ENCODE results near the gene CUL4A. TPM values are rescaled to one million over a fixed set of nuclear protein-coding genes. Genes with fewer than 3 reads are reported as not detected.
"Not testable (repeated sequence)": the region's sequence is repeated elsewhere in the genome, so short reads cannot be mapped to it uniquely, and the experiment has no call there.

The CUL4A gene
- polyA plus RNA-seq, 1 experiment: 75.4 TPM

- Histone ChIP-seq H3K27me3 (ENCODE audit: control insufficient read depth, insufficient read depth, low read length) (no peaks in the 10 kb centered on the region), H3K4me3 (ENCODE audit: low read depth, low read length) (no peak overlapping the region), H3K27ac (ENCODE audit: low read depth, low read length) (no peak overlapping the region), H3K9me3 (ENCODE audit: control insufficient read depth, insufficient read depth, low read length) (no peaks in the 10 kb centered on the region)
- no peak for TF ChIP-seq CTCF (IDR thresholded peaks at IDR 0.05; ENCODE audit: low read depth, low read length)
- CTCF ChIA-PET: interaction anchor here (1.0 kb wide), 1 partner anchor 36 kb away, joined by 4 read pairs; no protein-coding TSS in a partner anchor
- POLR2A ChIA-PET: interaction anchor here (0.7 kb wide), 1 partner anchor 20 kb away, joined by 4 read pairs; no protein-coding TSS in a partner anchor
- no peak for DNase-seq (ENCODE audit: low read depth, low spot score)
Measured at GRCh38 chr13:113307491-113307890, 98.1 kb downstream of the CUL4A start.

GRCh38 chr13:113309473-113309872 is 100.1 kb downstream of the CUL4A start:
- Histone ChIP-seq H3K27me3 (ENCODE audit: control insufficient read depth, insufficient read depth, low read length) (no peaks in the 10 kb centered on the region), H3K9me3 (ENCODE audit: control insufficient read depth, insufficient read depth, low read length) (no peaks in the 10 kb centered on the region), H3K4me3 (ENCODE audit: low read depth, low read length) (no peak overlapping the region), H3K27ac (ENCODE audit: low read depth, low read length) (no peak overlapping the region)
- DNase-seq (ENCODE audit: low read depth, low spot score): no peak
- CTCF ChIA-PET: no interaction called here
- TF ChIP-seq CTCF (IDR thresholded peaks at IDR 0.05; ENCODE audit: low read depth, low read length): no peak
- POLR2A ChIA-PET: no interaction called here

GRCh38 chr13:113314112-113314511 is 104.7 kb downstream of the CUL4A start:
- CTCF ChIA-PET; H3K27ac ChIP-seq (ENCODE audit: low read depth, low read length); POLR2A ChIA-PET; H3K27me3 ChIP-seq (ENCODE audit: control insufficient read depth, insufficient read depth, low read length); H3K4me3 ChIP-seq (ENCODE audit: low read depth, low read length); DNase-seq (ENCODE audit: low read depth, low spot score); H3K9me3 ChIP-seq (ENCODE audit: control insufficient read depth, insufficient read depth, low read length): not testable (repeated sequence)

- H3K4me3 ChIP-seq (ENCODE audit: low read depth, low read length); DNase-seq (ENCODE audit: low read depth, low spot score); H3K27me3 ChIP-seq (ENCODE audit: control insufficient read depth, insufficient read depth, low read length); CTCF ChIA-PET; H3K27ac ChIP-seq (ENCODE audit: low read depth, low read length); POLR2A ChIA-PET; H3K9me3 ChIP-seq (ENCODE audit: control insufficient read depth, insufficient read depth, low read length): not testable (repeated sequence)
Measured at GRCh38 chr13:113314895-113315470, 105.6 kb downstream of the CUL4A start.

GRCh38 chr13:113315992-113316391 is 106.6 kb downstream of the CUL4A start:
- ChIA-PET POLR2A (no interaction called here), CTCF (interaction anchor here (0.7 kb wide), 1 partner anchor 21 kb away, joined by 8 read pairs; no protein-coding TSS in a partner anchor)
- Histone ChIP-seq H3K27ac (ENCODE audit: low read depth, low read length) (no peak overlapping the region), H3K9me3 (ENCODE audit: control insufficient read depth, insufficient read depth, low read length) (no peaks in the 10 kb centered on the region), H3K27me3 (ENCODE audit: control insufficient read depth, insufficient read depth, low read length) (no peaks in the 10 kb centered on the region), H3K4me3 (ENCODE audit: low read depth, low read length) (no peak overlapping the region)
- TF ChIP-seq CTCF (IDR thresholded peaks at IDR 0.05; ENCODE audit: low read depth, low read length): no peak
- no peak for DNase-seq (ENCODE audit: low read depth, low spot score)

Small RNAs within 50 kb of the gene (small RNA-seq; reads per million reads assigned to genes)
- gene AL137002.1 (ENCODE audit: insufficient read length, low read depth): not detected
- not detected for gene MIR8075 (ENCODE audit: insufficient read length, low read depth)

Other genes starting within 250 kb of the CUL4A start
- gene MCF2L, start 240.4 kb upstream of the CUL4A start, polyA plus RNA-seq (2011; rRNA removed): 0.04 and 0.10 TPM in 2 replicates
- 0.06 TPM in 2 replicates for gene F7, start 103.8 kb upstream of the CUL4A start, polyA plus RNA-seq (2011; rRNA removed)
- gene F10, start 86.8 kb upstream of the CUL4A start, polyA plus RNA-seq (2011; rRNA removed): 17.7 and 21.5 TPM in 2 replicates
- not detected in 2 replicates for gene PROZ, start 51.0 kb upstream of the CUL4A start, polyA plus RNA-seq (2011; rRNA removed)
- gene PCID2, start 944 bp upstream of the CUL4A start, polyA plus RNA-seq (2011; rRNA removed): 97.2 and 107 TPM in 2 replicates
- gene LAMP1, start 87.6 kb downstream of the CUL4A start, polyA plus RNA-seq (2011; rRNA removed): 229 and 247 TPM in 2 replicates
- 1.4 and 1.8 TPM in 2 replicates for gene GRTP1, start 154.5 kb downstream of the CUL4A start, polyA plus RNA-seq (2011; rRNA removed)
- gene ADPRHL1, start 243.9 kb downstream of the CUL4A start, polyA plus RNA-seq (2011; rRNA removed): 0.35 and 0.41 TPM in 2 replicates

All from AG04450 (cell line).